ENCODE measurements around the gene DTX3. TPM values are rescaled to one million over a fixed set of nuclear protein-coding genes. Genes with fewer than 3 reads are reported as not detected.

Gene DTX3
- total and polyA plus RNA-seq, 2 experiments from 2014 or later = 22.8 to 46.6 TPM

DNA sequence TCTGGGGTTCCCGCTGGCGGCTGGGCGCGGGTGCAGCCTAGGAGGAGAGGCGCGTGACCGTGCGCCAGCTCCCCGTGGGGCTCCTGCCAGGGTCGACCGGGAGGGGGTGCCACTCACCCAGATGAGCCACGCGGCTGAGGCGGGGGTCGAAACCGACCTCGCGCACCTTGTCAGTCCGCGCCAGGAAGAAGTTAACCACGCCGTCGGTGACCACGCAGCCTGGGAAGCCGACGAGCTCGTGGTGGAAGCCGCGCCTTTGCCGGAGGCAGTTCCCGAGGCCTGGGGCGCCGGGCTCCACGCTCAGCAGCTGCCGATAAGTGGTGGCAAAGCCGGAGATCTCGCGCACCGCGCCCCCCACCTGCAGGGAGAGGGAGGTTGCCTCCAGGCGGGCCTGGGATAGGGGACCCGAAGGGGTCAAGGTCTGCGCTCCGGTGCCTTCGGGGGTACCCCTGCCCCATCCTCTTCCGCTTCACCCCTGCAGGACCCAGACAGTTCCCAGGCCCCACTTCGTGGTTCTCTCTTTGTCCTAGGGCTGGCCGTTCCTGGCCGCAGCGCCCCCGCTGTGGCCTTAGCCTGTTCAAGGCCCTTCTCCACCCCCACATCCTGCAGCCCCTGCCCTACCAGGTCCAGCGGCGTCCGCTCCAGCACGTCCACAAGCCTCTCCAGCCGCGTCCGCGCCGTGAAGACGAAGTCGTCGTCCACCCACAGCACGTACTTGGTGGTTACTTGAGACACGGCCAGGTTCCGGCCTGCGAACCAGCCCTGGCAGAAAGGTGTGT, 23.1 kb downstream of the DTX3 start:
- no peaks in the 10 kb centered on the region for H3K36me3 ChIP-seq (ENCODE audit: insufficient read depth)
- TF ChIP-seq, protein P1, sequence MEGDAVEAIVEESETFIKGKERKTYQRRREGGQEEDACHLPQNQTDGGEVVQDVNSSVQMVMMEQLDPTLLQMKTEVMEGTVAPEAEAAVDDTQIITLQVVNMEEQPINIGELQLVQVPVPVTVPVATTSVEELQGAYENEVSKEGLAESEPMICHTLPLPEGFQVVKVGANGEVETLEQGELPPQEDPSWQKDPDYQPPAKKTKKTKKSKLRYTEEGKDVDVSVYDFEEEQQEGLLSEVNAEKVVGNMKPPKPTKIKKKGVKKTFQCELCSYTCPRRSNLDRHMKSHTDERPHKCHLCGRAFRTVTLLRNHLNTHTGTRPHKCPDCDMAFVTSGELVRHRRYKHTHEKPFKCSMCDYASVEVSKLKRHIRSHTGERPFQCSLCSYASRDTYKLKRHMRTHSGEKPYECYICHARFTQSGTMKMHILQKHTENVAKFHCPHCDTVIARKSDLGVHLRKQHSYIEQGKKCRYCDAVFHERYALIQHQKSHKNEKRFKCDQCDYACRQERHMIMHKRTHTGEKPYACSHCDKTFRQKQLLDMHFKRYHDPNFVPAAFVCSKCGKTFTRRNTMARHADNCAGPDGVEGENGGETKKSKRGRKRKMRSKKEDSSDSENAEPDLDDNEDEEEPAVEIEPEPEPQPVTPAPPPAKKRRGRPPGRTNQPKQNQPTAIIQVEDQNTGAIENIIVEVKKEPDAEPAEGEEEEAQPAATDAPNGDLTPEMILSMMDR (conservative IDR thresholded peaks at IDR 0.05; ENCODE audit: low read depth in 2 of 2) = peak; percentile 34 to 57; a peak in 3 of 4 replicates
- TF ChIP-seq ZNF114 (CRISPR knock-in tag; IDR thresholded peaks at IDR 0.05) (no peak), CREB1 (CRISPR knock-in tag; IDR thresholded peaks at IDR 0.05; ENCODE audit: low read depth) (no peak), ZNF331 (CRISPR knock-in tag; IDR thresholded peaks at IDR 0.05; ENCODE audit: low read depth) (no peak), POLR2AphosphoS5 (IDR thresholded peaks at IDR 0.05; ENCODE audit: low read depth) (no peak), JUNB (IDR thresholded peaks at IDR 0.05; ENCODE audit: unreplicated experiment) (no peak), EZH2 (IDR thresholded peaks at IDR 0.05; ENCODE audit: low read depth, unreplicated experiment) (peak; percentile 43), EZH2phosphoT487 (IDR thresholded peaks at IDR 0.05; ENCODE audit: unreplicated experiment) (peak; percentile 82), STAT1 (IDR thresholded peaks at IDR 0.05; ENCODE audit: unreplicated experiment) (no peak), NANOG (IDR thresholded peaks at IDR 0.05; ENCODE audit: borderline replicate concordance) (no peak)
- TF ChIP-seq, protein P2, sequence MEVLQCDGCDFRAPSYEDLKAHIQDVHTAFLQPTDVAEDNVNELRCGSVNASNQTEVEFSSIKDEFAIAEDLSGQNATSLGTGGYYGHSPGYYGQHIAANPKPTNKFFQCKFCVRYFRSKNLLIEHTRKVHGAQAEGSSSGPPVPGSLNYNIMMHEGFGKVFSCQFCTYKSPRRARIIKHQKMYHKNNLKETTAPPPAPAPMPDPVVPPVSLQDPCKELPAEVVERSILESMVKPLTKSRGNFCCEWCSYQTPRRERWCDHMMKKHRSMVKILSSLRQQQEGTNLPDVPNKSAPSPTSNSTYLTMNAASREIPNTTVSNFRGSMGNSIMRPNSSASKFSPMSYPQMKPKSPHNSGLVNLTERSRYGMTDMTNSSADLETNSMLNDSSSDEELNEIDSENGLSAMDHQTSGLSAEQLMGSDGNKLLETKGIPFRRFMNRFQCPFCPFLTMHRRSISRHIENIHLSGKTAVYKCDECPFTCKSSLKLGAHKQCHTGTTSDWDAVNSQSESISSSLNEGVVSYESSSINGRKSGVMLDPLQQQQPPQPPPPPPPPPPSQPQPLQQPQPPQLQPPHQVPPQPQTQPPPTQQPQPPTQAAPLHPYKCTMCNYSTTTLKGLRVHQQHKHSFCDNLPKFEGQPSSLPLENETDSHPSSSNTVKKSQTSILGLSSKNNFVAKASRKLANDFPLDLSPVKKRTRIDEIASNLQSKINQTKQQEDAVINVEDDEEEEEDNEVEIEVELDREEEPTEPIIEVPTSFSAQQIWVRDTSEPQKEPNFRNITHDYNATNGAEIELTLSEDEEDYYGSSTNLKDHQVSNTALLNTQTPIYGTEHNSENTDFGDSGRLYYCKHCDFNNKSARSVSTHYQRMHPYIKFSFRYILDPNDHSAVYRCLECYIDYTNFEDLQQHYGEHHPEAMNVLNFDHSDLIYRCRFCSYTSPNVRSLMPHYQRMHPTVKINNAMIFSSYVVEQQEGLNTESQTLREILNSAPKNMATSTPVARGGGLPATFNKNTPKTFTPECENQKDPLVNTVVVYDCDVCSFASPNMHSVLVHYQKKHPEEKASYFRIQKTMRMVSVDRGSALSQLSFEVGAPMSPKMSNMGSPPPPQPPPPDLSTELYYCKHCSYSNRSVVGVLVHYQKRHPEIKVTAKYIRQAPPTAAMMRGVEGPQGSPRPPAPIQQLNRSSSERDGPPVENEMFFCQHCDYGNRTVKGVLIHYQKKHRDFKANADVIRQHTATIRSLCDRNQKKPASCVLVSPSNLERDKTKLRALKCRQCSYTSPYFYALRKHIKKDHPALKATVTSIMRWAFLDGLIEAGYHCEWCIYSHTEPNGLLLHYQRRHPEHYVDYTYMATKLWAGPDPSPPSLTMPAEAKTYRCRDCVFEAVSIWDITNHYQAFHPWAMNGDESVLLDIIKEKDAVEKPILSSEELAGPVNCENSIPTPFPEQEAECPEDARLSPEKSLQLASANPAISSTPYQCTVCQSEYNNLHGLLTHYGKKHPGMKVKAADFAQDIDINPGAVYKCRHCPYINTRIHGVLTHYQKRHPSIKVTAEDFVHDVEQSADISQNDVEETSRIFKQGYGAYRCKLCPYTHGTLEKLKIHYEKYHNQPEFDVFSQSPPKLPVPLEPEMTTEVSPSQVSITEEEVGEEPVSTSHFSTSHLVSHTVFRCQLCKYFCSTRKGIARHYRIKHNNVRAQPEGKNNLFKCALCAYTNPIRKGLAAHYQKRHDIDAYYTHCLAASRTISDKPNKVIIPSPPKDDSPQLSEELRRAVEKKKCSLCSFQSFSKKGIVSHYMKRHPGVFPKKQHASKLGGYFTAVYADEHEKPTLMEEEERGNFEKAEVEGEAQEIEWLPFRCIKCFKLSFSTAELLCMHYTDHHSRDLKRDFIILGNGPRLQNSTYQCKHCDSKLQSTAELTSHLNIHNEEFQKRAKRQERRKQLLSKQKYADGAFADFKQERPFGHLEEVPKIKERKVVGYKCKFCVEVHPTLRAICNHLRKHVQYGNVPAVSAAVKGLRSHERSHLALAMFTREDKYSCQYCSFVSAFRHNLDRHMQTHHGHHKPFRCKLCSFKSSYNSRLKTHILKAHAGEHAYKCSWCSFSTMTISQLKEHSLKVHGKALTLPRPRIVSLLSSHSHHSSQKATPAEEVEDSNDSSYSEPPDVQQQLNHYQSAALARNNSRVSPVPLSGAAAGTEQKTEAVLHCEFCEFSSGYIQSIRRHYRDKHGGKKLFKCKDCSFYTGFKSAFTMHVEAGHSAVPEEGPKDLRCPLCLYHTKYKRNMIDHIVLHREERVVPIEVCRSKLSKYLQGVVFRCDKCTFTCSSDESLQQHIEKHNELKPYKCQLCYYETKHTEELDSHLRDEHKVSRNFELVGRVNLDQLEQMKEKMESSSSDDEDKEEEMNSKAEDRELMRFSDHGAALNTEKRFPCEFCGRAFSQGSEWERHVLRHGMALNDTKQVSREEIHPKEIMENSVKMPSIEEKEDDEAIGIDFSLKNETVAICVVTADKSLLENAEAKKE (CRISPR knock-in tag; IDR thresholded peaks at IDR 0.05) = no peak
- TF ChIP-seq, protein P3, sequence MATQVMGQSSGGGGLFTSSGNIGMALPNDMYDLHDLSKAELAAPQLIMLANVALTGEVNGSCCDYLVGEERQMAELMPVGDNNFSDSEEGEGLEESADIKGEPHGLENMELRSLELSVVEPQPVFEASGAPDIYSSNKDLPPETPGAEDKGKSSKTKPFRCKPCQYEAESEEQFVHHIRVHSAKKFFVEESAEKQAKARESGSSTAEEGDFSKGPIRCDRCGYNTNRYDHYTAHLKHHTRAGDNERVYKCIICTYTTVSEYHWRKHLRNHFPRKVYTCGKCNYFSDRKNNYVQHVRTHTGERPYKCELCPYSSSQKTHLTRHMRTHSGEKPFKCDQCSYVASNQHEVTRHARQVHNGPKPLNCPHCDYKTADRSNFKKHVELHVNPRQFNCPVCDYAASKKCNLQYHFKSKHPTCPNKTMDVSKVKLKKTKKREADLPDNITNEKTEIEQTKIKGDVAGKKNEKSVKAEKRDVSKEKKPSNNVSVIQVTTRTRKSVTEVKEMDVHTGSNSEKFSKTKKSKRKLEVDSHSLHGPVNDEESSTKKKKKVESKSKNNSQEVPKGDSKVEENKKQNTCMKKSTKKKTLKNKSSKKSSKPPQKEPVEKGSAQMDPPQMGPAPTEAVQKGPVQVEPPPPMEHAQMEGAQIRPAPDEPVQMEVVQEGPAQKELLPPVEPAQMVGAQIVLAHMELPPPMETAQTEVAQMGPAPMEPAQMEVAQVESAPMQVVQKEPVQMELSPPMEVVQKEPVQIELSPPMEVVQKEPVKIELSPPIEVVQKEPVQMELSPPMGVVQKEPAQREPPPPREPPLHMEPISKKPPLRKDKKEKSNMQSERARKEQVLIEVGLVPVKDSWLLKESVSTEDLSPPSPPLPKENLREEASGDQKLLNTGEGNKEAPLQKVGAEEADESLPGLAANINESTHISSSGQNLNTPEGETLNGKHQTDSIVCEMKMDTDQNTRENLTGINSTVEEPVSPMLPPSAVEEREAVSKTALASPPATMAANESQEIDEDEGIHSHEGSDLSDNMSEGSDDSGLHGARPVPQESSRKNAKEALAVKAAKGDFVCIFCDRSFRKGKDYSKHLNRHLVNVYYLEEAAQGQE (IDR thresholded peaks at IDR 0.05; ENCODE audit: unreplicated experiment) = no peak
- TF ChIP-seq, protein P4, sequence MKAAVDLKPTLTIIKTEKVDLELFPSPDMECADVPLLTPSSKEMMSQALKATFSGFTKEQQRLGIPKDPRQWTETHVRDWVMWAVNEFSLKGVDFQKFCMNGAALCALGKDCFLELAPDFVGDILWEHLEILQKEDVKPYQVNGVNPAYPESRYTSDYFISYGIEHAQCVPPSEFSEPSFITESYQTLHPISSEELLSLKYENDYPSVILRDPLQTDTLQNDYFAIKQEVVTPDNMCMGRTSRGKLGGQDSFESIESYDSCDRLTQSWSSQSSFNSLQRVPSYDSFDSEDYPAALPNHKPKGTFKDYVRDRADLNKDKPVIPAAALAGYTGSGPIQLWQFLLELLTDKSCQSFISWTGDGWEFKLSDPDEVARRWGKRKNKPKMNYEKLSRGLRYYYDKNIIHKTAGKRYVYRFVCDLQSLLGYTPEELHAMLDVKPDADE (IDR thresholded peaks at IDR 0.05) = no peak
- ATAC-seq = peak; percentile 17
- Mint-ChIP-seq H3K27ac (no peak overlapping the region), H3K36me3 (ENCODE audit: low read depth) (no peaks in the 10 kb centered on the region), H3K9me3 (no peaks in the 10 kb centered on the region), H3K4me3 (peak overlapping the region; percentile 63), H3K4me1 (peaks cover 26% of the 10 kb centered on the region), H3K27me3 (ENCODE audit: insufficient read depth, low read depth, poor library complexity) (peaks cover 98% of the 10 kb centered on the region)
- H3K79me2 ChIP-seq (replicated peaks; ENCODE audit: insufficient read depth) = no peaks in the 10 kb centered on the region
- H4K20me1 ChIP-seq (replicated peaks; ENCODE audit: insufficient read depth) = peaks cover 27% of the 10 kb centered on the region
- peaks cover 12% of the 10 kb centered on the region; the same call in 1 of the 2 replicates for H3F3A ChIP-seq (replicated peaks; ENCODE audit: low read depth)
- peak overlapping the region; percentile 84 for H3K4me2 ChIP-seq
- peak overlapping the region; percentile 55 for H3K4me3 ChIP-seq
- peaks cover 100% of the 10 kb centered on the region for H3K27me3 ChIP-seq (ENCODE audit: insufficient read depth)
- peak overlapping the region; percentile 84 for H2AFZ ChIP-seq
- H3K27ac ChIP-seq (ENCODE audit: low read depth) = no peak overlapping the region
- DNase-seq (ENCODE audit: low spot score) = peak; percentile 50
- H3K4me1 ChIP-seq (ENCODE audit: insufficient read depth) = peaks cover 17% of the 10 kb centered on the region
- no peaks in the 10 kb centered on the region for H3K9me2 ChIP-seq (ENCODE audit: insufficient read depth)

Measured in GM23338 (cell line).